Uterus (tissue), 4 donors: ENCODE data around the gene TCEA2. TPM values are rescaled to one million over a fixed set of nuclear protein-coding genes. Genes with fewer than 3 reads are reported as not detected.

Experiments used
- DNase-seq, 2 donors: peaks; one replicate each; pipeline ENCODE4 v3.0.0-alpha.2; 2019 to 2020
- H3K27ac ChIP-seq, 2 donors: fragments of 200-600 bp; sonication (generic); 1 replicate in 1 of 2; 2 replicates in 1 of 2; pipeline ENCODE4 v1.5.1; 2016 to 2018
- H3K27me3 ChIP-seq, 2 donors: fragments of 200-600 bp; sonication (generic); one replicate each; pipeline ENCODE4 v1.5.1; 2018 to 2019; ENCODE audit warnings: control low read depth in 1 of 2
- H3K36me3 ChIP-seq, 2 donors: fragments of 200-600 bp; sonication (generic); one replicate each; pipeline ENCODE4 v1.5.1; 2019; ENCODE audit warnings: control low read depth in 1 of 2
- H3K4me1 ChIP-seq, 2 donors: fragments of 200-600 bp; sonication (generic); one replicate each; pipeline ENCODE4 v1.5.1; 2018 to 2019; ENCODE audit warnings: control low read depth in 1 of 2
- H3K4me3 ChIP-seq, 2 donors: fragments of 200-600 bp; sonication (generic); 1 replicate in 1 of 2; 2 replicates in 1 of 2; pipeline ENCODE4 v1.5.1; 2018 to 2019; ENCODE audit warnings: mild to moderate bottlenecking in 1 of 2
- H3K9me3 ChIP-seq, 2 donors: fragments of 200-600 bp; sonication (generic); one replicate each; pipeline ENCODE4 v1.5.1; 2019; ENCODE audit warnings: control low read depth in 1 of 2
- POLR2A ChIP-seq, 2 donors: fragments of 450-650 bp; IDR thresholded peaks; one replicate each; pipeline ENCODE4 v1.6.1; 2016; ENCODE audit warnings: antibody characterized with exemption in 2 of 2, mild to moderate bottlenecking in 1 of 2, moderate library complexity in 1 of 2
- intact Hi-C: fragments of 100-400 bp; cut with DNase I; formaldehyde crosslinking; loops from one replicate; pipeline ENCODE4 v1.15.1; 2023; ENCODE audit warnings: low total_unique reads
- total RNA-seq, 4 donors: library from RNA; depleted of rRNA in 3 of 4; stranded (reverse); fragments of >200 nt in 3 of 4; gene quantifications; one replicate each; pipeline versions ENCODE4 v1.1.0 to v1.2.4, GENCODE V29; 2014 to 2023
- TF ChIP-seq, protein P1 (sequence below), 4 experiments: fragments of 200-600 bp in 2 of 4; fragments of 450-650 bp in 2 of 4; sonication (generic) in 2 of 4; IDR thresholded peaks; one replicate each; pipeline ENCODE4 v1.5.1; 2016 to 2019; ENCODE audit warnings: antibody characterized with exemption in 4 of 4, mild to moderate bottlenecking in 2 of 4, moderate library complexity in 1 of 4
- donor health status: DM: yes; HTN: yes; CAD: no.

The TCEA2 gene
- total RNA-seq, 4 donors from 2014 or later: 21.5 to 75.4 (median 27.2) TPM

DNA sequence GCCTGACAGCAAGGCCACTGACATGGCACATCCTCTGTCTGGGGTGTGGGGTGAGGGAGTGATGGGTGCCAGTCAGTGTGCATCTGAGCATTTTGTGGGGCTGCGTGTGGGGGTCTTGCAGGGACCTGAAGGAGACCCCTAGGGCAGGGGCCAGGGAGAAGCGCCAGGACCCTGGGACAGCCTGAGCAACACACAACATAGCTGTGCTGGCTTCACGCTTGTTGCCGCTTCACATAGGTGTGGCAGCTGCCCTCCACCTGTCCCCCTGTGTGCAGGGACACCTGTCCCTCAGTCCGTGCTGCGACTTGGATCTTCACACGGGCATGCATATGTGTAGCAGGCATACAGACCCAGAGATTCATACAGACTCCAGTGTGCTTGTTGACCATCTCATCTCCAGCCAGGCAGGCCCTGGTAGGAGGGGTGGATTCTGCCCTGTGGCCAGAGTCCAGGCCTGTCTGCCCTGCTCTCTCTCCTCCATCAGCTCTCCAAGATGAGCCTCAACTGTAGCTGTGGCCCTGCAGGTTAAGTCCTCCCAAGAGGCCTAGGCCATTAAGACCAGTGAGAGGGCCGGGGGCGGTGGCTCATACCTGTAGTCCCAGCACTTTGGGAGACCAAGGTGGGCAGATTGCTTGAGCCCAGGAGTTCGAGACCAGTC, 47.5 kb downstream of the TCEA2 start:
- Histone ChIP-seq H3K9me3 (no peaks in the 10 kb centered on the region), H3K4me3 (no peak overlapping the region), H3K27ac (no peak overlapping the region), H3K27me3 (no peaks in the 10 kb centered on the region), H3K4me1 (no peaks in the 10 kb centered on the region), H3K36me3 (no peaks in the 10 kb centered on the region)
- intact Hi-C loops: no loop called here
- TF ChIP-seq, protein P1, sequence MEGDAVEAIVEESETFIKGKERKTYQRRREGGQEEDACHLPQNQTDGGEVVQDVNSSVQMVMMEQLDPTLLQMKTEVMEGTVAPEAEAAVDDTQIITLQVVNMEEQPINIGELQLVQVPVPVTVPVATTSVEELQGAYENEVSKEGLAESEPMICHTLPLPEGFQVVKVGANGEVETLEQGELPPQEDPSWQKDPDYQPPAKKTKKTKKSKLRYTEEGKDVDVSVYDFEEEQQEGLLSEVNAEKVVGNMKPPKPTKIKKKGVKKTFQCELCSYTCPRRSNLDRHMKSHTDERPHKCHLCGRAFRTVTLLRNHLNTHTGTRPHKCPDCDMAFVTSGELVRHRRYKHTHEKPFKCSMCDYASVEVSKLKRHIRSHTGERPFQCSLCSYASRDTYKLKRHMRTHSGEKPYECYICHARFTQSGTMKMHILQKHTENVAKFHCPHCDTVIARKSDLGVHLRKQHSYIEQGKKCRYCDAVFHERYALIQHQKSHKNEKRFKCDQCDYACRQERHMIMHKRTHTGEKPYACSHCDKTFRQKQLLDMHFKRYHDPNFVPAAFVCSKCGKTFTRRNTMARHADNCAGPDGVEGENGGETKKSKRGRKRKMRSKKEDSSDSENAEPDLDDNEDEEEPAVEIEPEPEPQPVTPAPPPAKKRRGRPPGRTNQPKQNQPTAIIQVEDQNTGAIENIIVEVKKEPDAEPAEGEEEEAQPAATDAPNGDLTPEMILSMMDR (IDR thresholded peaks at IDR 0.05): no peak
- TF ChIP-seq POLR2A (IDR thresholded peaks at IDR 0.05): no peak
- no peak for DNase-seq

DNA sequence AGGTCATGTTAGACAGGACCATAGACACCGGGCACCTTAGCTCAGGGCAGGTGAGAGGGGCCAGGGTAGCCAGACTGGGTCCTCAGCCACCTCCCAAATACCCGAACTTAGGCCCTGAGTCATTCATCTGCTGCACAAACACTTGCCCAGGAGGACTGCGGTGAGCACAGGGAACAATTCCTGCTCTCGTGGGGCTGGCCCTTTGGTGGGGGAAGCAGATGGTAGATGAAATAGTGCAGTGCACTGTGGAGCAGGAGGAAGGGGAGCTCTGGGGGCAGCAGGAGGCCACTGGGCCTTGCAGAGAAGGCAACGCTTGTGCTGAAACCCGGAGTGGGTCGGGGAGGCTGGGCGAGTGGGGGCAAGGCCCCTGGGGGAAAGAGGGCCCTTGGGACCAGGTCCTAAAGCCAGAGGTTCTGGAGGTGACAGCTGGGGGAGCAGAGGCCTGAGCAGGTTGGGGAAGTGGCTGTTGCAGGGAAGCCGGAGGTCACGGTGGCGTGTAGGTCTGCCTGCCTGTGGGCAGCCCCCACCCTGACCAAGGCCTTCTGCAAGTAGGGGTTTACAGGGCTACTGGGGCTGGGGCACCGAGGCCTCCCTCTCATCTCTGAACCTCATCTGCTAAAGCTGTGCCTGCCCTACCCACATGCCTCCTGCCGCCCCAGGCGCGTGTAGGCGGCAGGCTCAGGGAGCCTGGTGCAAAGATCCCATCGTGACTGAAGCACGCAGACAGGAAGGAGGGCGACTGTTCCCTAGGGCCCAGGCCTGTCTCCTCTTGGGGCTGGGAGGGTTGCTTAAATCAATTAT, 49.0 kb downstream of the TCEA2 start:
- no peak overlapping the region for H3K27ac ChIP-seq

DNA sequence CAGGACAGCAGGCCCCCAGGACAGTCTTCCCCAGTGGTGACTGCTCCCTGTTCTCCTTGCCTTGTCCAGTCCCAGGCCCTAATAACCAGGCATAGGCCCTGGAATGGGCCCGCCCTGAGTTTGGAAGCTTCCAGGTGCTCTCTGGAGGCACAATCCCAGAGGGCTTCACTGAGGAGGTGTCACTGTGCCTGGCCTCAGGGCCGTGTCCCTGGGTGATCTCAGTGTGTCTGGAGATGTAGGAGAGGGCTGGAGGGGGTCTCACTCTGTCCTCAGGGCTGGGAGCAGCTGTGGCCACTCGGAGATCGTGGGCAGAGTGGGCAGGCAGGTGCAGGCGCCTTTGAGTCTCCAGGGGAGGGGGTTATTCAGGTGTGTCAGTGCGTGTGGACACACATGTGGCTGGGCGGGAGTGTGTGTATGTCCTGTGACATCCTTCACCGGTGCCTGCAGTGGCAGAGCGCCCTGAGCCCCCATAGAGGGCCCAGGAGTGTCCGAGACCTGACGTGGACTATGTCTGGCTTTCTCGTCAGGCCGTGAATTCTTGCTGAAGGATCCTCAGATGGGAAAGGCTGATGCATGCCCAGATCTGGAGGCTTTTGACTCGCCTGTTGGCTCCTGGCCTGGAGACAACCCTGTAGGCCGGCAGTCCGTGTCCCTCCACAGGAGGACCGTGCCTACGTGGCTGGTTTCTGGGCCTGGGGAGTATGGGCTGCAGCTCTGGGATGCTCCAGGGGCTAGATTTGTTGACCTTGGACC, 49.9 kb downstream of the TCEA2 start:
- TF ChIP-seq, protein P1 (IDR thresholded peaks at IDR 0.05): no peak
- no peak for TF ChIP-seq POLR2A (IDR thresholded peaks at IDR 0.05)
- H3K4me3 ChIP-seq: no peak overlapping the region
- H3K27ac ChIP-seq: no peak overlapping the region
- no peaks in the 10 kb centered on the region for H3K4me1 ChIP-seq
- intact Hi-C loops: no loop called here
- no peaks in the 10 kb centered on the region for H3K9me3 ChIP-seq
- H3K36me3 ChIP-seq: no peaks in the 10 kb centered on the region
- no peak for DNase-seq
- no peaks in the 10 kb centered on the region for H3K27me3 ChIP-seq

More for the DNA sequence above, 49.0 kb downstream of the TCEA2 start:
- H3K4me1 ChIP-seq: no peaks in the 10 kb centered on the region
- H3K27me3 ChIP-seq: no peaks in the 10 kb centered on the region
- intact Hi-C loops: no loop called here
- no peak for DNase-seq
- no peaks in the 10 kb centered on the region for H3K36me3 ChIP-seq
- TF ChIP-seq, protein P1 (IDR thresholded peaks at IDR 0.05): no peak
- no peak for TF ChIP-seq POLR2A (IDR thresholded peaks at IDR 0.05)
- H3K4me3 ChIP-seq: no peak overlapping the region
- no peaks in the 10 kb centered on the region for H3K9me3 ChIP-seq

DNA sequence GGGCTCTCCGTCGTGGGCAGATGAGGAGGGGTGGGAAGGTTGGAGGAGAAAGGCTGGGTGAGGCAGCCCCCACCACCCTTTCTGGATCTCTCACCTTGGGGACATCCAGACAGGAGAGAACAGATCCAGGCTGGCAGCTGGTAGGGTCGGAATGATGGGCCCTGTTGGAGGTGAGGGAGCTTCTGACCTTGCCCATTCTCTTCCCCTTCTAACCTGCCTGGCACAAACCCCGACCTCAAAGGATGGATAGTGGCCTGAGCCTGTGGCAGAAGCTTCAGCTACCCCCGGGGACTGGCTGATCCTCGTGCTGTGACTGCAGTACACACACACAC, 50.4 kb downstream of the TCEA2 start:
- TF ChIP-seq, protein P1 (IDR thresholded peaks at IDR 0.05): no peak
- TF ChIP-seq POLR2A (IDR thresholded peaks at IDR 0.05): no peak
- Histone ChIP-seq H3K27ac (no peak overlapping the region), H3K9me3 (no peaks in the 10 kb centered on the region), H3K36me3 (no peaks in the 10 kb centered on the region), H3K4me3 (no peak overlapping the region), H3K4me1 (no peaks in the 10 kb centered on the region), H3K27me3 (no peaks in the 10 kb centered on the region)
- intact Hi-C loops: no loop called here
- DNase-seq: no peak
